Caco-2 (cell line): ENCODE measurements around the gene EPHB1. TPM values are rescaled to one million over a fixed set of nuclear protein-coding genes. Genes with fewer than 3 reads are reported as not detected.

Experiments used
- BruUV-seq: library from RNA; stranded (reverse); fragments of 400-500 nt; replicated peaks from 2 replicates; lab custom pipeline; 2021; lab: Mats Ljungman, UMichigan
- CTCF ChIA-PET: fragments of 300-600 bp; sonication (Branson Sonifier 250); formaldehyde crosslinking; loops from one replicate; lab custom pipeline; 2022; ENCODE audit warnings: antibody characterized with exemption; lab: Charles Lee
- POLR2A ChIA-PET: fragments of 300-600 bp; sonication (Branson Sonifier 250); formaldehyde crosslinking; loops from one replicate; lab custom pipeline; 2022; ENCODE audit warnings: antibody characterized with exemption; lab: Charles Lee
- DNase-seq, 2 experiments: peaks; one replicate each; pipeline versions ENCODE4 v3.0.0 to v3.0.0-alpha.2; 2020 to 2022
- H3K27me3 ChIP-seq: replicated peaks from 2 replicates; pipeline ENCODE4 v1.6.0; 2011; ENCODE audit warnings: low read length; ENCODE audit not compliant: control insufficient read depth, insufficient read depth
- H3K36me3 ChIP-seq: 2 replicates; pipeline ENCODE4 v1.5.1; 2011; ENCODE audit warnings: low read length; ENCODE audit not compliant: control insufficient read depth, insufficient read depth
- H3K4me1 ChIP-seq: fragments of 250-450 bp; sonication (Bioruptor Pico); 2 replicates; pipeline ENCODE4 v1.5.1; 2020; ENCODE audit warnings: mild to moderate bottlenecking
- H3K4me3 ChIP-seq: 2 replicates; pipeline ENCODE4 v1.5.1; 2011; ENCODE audit warnings: low read depth, mild to moderate bottlenecking, control low read depth, low read length
- H3K9me3 ChIP-seq: fragments of 250-450 bp; sonication (Bioruptor Pico); 2 replicates; pipeline ENCODE4 v1.5.1; 2020; ENCODE audit warnings: mild to moderate bottlenecking, moderate library complexity
- H3K27ac Mint-ChIP-seq: one replicate; pipeline ENCODE4 v1.8.0; 2022; ENCODE audit warnings: mixed read lengths; ENCODE audit not compliant: unreplicated experiment
- H3K27me3 Mint-ChIP-seq: one replicate; pipeline ENCODE4 v1.8.0; 2022; ENCODE audit warnings: mixed read lengths; ENCODE audit not compliant: insufficient read depth, unreplicated experiment
- H3K36me3 Mint-ChIP-seq: one replicate; pipeline ENCODE4 v1.8.0; 2022; ENCODE audit warnings: mild to moderate bottlenecking, mixed read lengths; ENCODE audit not compliant: insufficient read depth, unreplicated experiment
- H3K4me1 Mint-ChIP-seq: one replicate; pipeline ENCODE4 v1.8.0; 2022; ENCODE audit warnings: low read depth, mixed read lengths; ENCODE audit not compliant: unreplicated experiment
- H3K4me3 Mint-ChIP-seq: one replicate; pipeline ENCODE4 v1.8.0; 2022; ENCODE audit warnings: mild to moderate bottlenecking, moderate library complexity, mixed read lengths; ENCODE audit not compliant: unreplicated experiment
- H3K9me3 Mint-ChIP-seq: one replicate; pipeline ENCODE4 v1.8.0; 2022; ENCODE audit warnings: mixed read lengths; ENCODE audit not compliant: unreplicated experiment
- intact Hi-C: fragments of 100-400 bp; cut with micrococcal nuclease; formaldehyde crosslinking; loops from one replicate; pipeline ENCODE4 v1.10.0; 2022; ENCODE audit not compliant: unreplicated experiment
- total RNA-seq: library from RNA; stranded (reverse); gene quantifications from 2 replicates; pipeline ENCODE4 v1.2.3, GENCODE V29; 2022
- TF ChIP-seq, protein P1 (sequence below), 2 experiments: fragments of 200-600 bp in 1 of 2; IDR thresholded peaks; 1 replicate in 1 of 2; 2 replicates in 1 of 2; pipeline versions ENCODE4 v1.5.1 to v1.8.0; 2011 to 2022; ENCODE audit warnings: antibody characterized with exemption in 1 of 2, control low read depth in 1 of 2, inconsistent platforms in 1 of 2, low read depth in 1 of 2, low read length in 1 of 2, mild to moderate bottlenecking in 1 of 2, moderate library complexity in 1 of 2; ENCODE audit not compliant: insufficient read depth in 1 of 2, severe bottlenecking in 1 of 2, unreplicated experiment in 1 of 2

EPHB1 gene
- total RNA-seq, 1 experiment from 2014 or later: 2.3 TPM

DNA sequence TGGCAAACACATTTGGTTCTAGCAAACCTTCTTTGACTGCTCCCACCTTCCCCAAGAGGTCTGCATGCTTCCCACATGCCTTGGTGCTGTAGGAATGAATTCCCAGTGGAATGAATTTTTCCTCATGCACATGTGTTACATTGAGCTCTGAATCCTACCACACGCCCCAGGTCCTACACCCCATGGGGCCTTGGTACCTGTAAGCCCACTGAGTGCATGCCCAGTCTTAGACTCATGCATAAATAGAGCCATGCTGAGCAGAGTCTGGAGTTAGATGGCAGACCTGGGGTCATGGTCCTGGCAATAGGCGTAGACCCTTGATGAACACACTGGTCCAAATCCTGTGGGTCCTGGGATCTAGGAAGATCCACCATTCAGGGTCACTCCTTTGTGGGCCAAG lies 81.8 kb downstream of the EPHB1 start:
- no peak for DNase-seq
- POLR2A ChIA-PET: no interaction called here
- intact Hi-C loops: no loop called here

DNA sequence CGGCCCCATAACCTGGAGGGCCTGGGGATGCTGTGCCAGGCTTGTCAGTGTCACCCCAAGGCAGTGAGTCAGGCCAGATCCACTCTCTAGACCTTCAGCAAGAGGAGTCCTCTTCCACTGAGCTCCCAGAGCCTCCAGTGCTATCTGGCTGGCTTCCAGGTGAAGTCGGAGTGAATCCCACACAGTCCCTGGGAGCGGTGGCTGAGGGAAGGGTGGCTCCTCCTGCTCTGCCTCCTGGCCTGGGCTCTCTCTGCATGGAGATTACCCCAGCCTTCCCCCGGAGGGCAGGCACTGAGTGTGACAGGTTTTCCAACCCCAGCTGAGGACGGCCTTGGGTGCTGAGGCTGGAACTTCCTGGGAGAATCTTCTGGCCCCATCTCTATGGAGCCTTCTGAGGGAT lies 82.7 kb downstream of the EPHB1 start:
- DNase-seq: no peak
- BruUV-seq: no TSS peak
- intact Hi-C loops: no loop called here
- Histone ChIP-seq H3K4me3 (no peak overlapping the region), H3K4me1 (no peaks in the 10 kb centered on the region), H3K27me3 (no peaks in the 10 kb centered on the region; the same call in none of the 2 replicates), H3K36me3 (no peaks in the 10 kb centered on the region), H3K9me3 (no peaks in the 10 kb centered on the region)
- ChIA-PET CTCF (interaction anchor here (0.9 kb wide), 1 partner anchor 123 kb away, joined by 3 read pairs; no protein-coding TSS in a partner anchor), POLR2A (no interaction called here)
- Mint-ChIP-seq H3K9me3 (no peaks in the 10 kb centered on the region), H3K36me3 (no peaks in the 10 kb centered on the region), H3K4me3 (no peak overlapping the region), H3K27ac (no peak overlapping the region), H3K4me1 (no peaks in the 10 kb centered on the region), H3K27me3 (peaks cover 27% of the 10 kb centered on the region)
- TF ChIP-seq, protein P1, sequence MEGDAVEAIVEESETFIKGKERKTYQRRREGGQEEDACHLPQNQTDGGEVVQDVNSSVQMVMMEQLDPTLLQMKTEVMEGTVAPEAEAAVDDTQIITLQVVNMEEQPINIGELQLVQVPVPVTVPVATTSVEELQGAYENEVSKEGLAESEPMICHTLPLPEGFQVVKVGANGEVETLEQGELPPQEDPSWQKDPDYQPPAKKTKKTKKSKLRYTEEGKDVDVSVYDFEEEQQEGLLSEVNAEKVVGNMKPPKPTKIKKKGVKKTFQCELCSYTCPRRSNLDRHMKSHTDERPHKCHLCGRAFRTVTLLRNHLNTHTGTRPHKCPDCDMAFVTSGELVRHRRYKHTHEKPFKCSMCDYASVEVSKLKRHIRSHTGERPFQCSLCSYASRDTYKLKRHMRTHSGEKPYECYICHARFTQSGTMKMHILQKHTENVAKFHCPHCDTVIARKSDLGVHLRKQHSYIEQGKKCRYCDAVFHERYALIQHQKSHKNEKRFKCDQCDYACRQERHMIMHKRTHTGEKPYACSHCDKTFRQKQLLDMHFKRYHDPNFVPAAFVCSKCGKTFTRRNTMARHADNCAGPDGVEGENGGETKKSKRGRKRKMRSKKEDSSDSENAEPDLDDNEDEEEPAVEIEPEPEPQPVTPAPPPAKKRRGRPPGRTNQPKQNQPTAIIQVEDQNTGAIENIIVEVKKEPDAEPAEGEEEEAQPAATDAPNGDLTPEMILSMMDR (IDR thresholded peaks at IDR 0.05; ENCODE audit: insufficient read depth in 1 of 2, low read depth in 1 of 2, low read length in 1 of 2, severe bottlenecking in 1 of 2, unreplicated experiment in 1 of 2): no peak

More for the DNA sequence above, 81.8 kb downstream of the EPHB1 start:
- Mint-ChIP-seq H3K4me3 (no peak overlapping the region), H3K27ac (no peak overlapping the region), H3K4me1 (no peaks in the 10 kb centered on the region), H3K27me3 (peaks cover 27% of the 10 kb centered on the region), H3K9me3 (no peaks in the 10 kb centered on the region), H3K36me3 (no peaks in the 10 kb centered on the region)
- Histone ChIP-seq H3K4me1 (no peaks in the 10 kb centered on the region), H3K9me3 (no peaks in the 10 kb centered on the region), H3K36me3 (no peaks in the 10 kb centered on the region), H3K4me3 (no peak overlapping the region), H3K27me3 (no peaks in the 10 kb centered on the region; the same call in none of the 2 replicates)
- TF ChIP-seq, protein P1 (IDR thresholded peaks at IDR 0.05; ENCODE audit: insufficient read depth in 1 of 2, low read depth in 1 of 2, low read length in 1 of 2, severe bottlenecking in 1 of 2, unreplicated experiment in 1 of 2): no peak
- CTCF ChIA-PET: no interaction called here
- BruUV-seq: no TSS peak

- TF ChIP-seq, protein P1 (IDR thresholded peaks at IDR 0.05; ENCODE audit: insufficient read depth in 1 of 2, low read depth in 1 of 2, low read length in 1 of 2, severe bottlenecking in 1 of 2, unreplicated experiment in 1 of 2): no peak
- no TSS peak for BruUV-seq
- POLR2A ChIA-PET: no interaction called here
Observed at GRCh38 chr3:134879990-134880389, 84.9 kb downstream of the EPHB1 start.

More at GRCh38 chr3:134879990-134880389, 84.9 kb downstream of the EPHB1 start:
- Histone ChIP-seq H3K4me3 (no peak overlapping the region), H3K9me3 (no peaks in the 10 kb centered on the region), H3K36me3 (no peaks in the 10 kb centered on the region), H3K4me1 (no peaks in the 10 kb centered on the region), H3K27me3 (no peaks in the 10 kb centered on the region; the same call in 1 of the 2 replicates)
- Mint-ChIP-seq H3K27me3 (peaks cover 21% of the 10 kb centered on the region), H3K9me3 (no peaks in the 10 kb centered on the region), H3K36me3 (no peaks in the 10 kb centered on the region), H3K27ac (no peak overlapping the region), H3K4me3 (no peak overlapping the region), H3K4me1 (no peaks in the 10 kb centered on the region)
- CTCF ChIA-PET: no interaction called here
- DNase-seq: no peak
- intact Hi-C loops: no loop called here
